Astrocyte of the spinal cord (primary cell): ENCODE results near the gene ANKS1B.

ENCODE experiments used
- DNase-seq: peaks from one replicate; pipeline ENCODE4 v3.0.0; 2011; ENCODE audit warnings: low read depth, low spot score
- H3K4me3 ChIP-seq: 2 replicates; pipeline ENCODE4 v1.5.1; 2011; ENCODE audit warnings: low read depth, mild to moderate bottlenecking, low read length, moderate library complexity
- in situ Hi-C: cut with HindIII; loops from 2 replicates; pipeline ENCODE4 v1.10.0; 2017; ENCODE audit warnings: low sequenced_read_pairs
- TF ChIP-seq, protein P1 (sequence below): IDR thresholded peaks from 2 replicates; pipeline ENCODE4 v1.5.1; 2012; ENCODE audit warnings: low read depth, mild to moderate bottlenecking, low read length, inconsistent platforms

The ANKS1B gene

DNA sequence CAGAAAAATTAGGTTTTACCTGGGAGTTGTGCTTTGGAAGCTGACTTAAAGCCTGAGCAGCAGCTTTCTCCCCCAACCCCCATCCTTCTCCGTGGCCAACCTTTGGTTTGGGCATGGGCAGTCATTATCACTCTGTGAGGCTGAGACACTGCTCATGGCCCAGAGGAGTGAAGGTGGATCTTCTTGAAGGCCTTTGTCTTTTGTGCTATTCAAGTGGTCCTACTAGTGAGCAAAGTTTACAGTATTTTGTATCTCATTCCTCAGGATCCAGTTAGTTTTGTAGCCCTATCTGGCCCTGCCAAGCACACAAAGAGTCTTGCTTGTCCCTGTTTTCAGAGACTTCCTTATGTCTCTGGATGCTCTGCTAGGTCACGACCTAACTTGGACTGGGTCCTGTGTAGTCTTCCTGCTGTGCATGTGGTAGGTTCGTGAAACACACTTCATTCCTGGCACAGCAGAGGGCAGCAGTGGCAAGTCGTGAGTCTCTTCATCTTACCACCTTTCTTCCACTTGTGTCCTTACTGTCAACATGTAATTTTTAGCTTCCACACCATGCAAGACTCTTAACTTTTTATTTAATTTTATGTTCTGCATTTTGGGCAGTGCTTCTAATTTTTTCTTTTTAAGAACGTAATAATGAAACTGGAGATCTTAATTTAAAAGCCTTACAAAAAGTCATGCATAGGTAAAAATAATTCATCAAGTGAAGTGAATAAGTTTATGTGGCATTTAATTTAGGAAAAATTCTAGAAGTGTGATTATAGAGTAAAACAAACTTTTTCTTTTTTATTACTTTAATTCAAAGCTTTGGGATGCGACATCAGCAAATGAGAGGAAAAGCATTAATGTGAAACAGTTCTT is 1285.9 kb downstream of the ANKS1B start:
- DNase-seq, result peak; percentile 72
- TF ChIP-seq, protein P1, sequence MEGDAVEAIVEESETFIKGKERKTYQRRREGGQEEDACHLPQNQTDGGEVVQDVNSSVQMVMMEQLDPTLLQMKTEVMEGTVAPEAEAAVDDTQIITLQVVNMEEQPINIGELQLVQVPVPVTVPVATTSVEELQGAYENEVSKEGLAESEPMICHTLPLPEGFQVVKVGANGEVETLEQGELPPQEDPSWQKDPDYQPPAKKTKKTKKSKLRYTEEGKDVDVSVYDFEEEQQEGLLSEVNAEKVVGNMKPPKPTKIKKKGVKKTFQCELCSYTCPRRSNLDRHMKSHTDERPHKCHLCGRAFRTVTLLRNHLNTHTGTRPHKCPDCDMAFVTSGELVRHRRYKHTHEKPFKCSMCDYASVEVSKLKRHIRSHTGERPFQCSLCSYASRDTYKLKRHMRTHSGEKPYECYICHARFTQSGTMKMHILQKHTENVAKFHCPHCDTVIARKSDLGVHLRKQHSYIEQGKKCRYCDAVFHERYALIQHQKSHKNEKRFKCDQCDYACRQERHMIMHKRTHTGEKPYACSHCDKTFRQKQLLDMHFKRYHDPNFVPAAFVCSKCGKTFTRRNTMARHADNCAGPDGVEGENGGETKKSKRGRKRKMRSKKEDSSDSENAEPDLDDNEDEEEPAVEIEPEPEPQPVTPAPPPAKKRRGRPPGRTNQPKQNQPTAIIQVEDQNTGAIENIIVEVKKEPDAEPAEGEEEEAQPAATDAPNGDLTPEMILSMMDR, result peak; percentile 77
- H3K4me3 ChIP-seq, result no peak overlapping the region
- in situ Hi-C loops, result no loop called here

DNA sequence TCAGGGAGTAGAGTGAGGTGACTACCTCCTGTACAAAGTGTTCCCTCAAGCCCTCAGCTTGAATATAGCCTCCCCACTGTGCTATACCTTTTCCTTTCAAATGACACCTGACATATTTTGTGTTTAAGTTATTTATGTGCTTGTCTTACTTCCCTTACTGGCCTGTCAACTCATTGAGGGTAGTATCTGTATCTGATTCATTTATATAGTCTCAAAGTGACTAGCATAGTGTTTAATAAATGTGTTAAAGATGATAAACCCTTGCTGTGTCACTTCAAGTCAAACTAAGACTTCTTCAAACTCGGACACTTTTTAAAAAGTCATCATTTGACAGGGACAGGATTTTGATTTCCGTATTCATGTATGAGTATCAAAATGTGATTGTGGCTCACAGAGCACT is 1287.5 kb downstream of the ANKS1B start:
- H3K4me3 ChIP-seq, result no peak overlapping the region
- TF ChIP-seq, protein P1, result no peak
- DNase-seq, result no peak
- in situ Hi-C loops, result no loop called here

DNA sequence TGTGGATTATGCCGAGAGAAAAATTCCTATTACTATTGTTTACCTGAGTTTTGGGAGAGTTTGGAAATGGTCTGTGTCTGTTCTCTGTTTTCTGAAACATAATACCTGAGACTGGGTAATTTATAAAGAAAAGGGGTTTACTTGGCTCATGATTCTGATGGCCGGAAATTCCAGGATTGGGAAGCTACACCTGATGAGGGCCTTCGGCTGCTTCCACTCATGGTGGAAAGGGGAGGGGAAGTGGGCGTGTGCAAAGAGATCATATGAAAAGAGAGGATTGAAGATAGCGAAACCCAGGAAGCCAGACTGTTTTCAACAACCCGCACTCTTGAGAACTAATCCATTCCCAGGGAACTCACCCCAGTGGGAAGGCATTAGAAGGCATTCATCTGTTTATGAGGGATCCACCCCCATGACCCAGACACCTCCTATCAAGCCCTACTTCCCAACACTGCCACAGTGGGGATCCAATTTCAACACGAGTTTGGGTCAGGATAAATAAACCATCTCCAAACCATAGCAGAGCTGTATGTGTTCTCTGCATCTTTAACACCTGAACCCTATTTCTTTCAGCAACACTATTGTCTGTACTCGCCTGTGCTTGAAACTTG is 1288.6 kb downstream of the ANKS1B start:
- in situ Hi-C loops, result no loop called here
- no peak overlapping the region for H3K4me3 ChIP-seq
- DNase-seq, result no peak
- TF ChIP-seq, protein P1, result no peak

DNA sequence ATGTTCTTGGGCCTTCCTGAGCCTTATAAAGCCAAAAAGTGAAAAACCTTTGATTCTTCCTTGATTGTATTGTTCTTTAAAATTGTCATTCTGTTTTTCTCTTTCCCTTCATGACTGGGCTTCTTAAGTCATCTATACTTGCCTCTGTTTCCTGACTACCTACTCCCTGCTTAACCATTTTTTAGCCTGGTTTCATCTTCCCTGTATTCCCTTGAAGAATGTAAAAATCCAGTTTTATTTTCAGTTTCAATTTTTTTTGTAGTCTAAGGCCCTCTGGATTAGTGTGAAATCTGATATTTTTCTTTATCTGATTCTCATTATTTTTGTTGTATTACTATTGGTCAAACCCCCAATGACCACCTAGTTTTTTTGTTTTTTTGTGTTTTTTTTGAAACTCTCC is 1293.4 kb downstream of the ANKS1B start:
- no peak overlapping the region for H3K4me3 ChIP-seq
- in situ Hi-C loops, result no loop called here
- TF ChIP-seq, protein P1, result no peak
- no peak for DNase-seq

DNA sequence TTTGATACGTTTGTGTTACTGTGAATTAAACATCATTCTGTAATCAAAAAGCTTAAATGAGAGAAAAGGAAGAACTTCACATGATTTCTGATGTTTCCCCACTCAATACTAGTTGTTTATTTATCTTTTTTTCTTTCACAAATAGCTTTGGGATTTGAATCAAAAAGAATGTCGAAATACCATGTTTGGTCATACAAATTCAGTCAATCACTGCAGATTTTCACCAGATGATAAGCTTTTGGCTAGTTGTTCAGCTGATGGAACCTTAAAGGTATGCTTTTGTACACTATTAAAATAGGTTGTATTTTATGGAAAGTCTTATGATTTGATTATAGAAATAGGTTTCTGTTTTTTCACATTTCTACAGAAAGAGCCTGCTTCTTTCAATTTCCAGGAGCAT is 1298.1 kb downstream of the ANKS1B start:
- in situ Hi-C loops, result no loop called here
- no peak overlapping the region for H3K4me3 ChIP-seq
- no peak for DNase-seq
- TF ChIP-seq, protein P1, result no peak
